GM12878 (cell line): Measurements from ENCODE around the gene VSIG10L. TPM values are rescaled to one million over a fixed set of nuclear protein-coding genes. Genes with fewer than 3 reads are reported as not detected.

Source experiments
- ATAC-seq: fragments of 200-7000 bp; cut with Tn5 transposase; 3 replicates; pipeline ENCODE4 v1.9.1; 2020; ENCODE audit warnings: mild to moderate bottlenecking, moderate library complexity
- BruUV-seq: library from RNA; stranded (reverse); fragments of 400-500 nt; replicated peaks from 2 replicates; lab custom pipeline; 2021; lab: Mats Ljungman, UMichigan
- CTCF ChIA-PET: fragments of 300-600 bp; sonication (Branson Sonifier 250); formaldehyde crosslinking; extraction: SDS; loops from one replicate; lab custom pipeline; 2021; ENCODE audit warnings: inconsistent platforms; lab: Yijun Ruan, JAX
- POLR2A ChIA-PET: fragments of 350-600 bp; formaldehyde crosslinking; extraction: SDS; loops from one replicate; lab custom pipeline; 2021; ENCODE audit warnings: inconsistent platforms; lab: Charles Lee
- RAD21 ChIA-PET: fragments of 300-600 bp; sonication (Branson Sonifier 250); formaldehyde crosslinking; loops from one replicate; lab custom pipeline; 2023; ENCODE audit warnings: antibody characterized with exemption; ENCODE audit not compliant: unreplicated experiment; lab: Charles Lee
- SMC1A ChIA-PET: fragments of 300-600 bp; sonication (Branson Sonifier 250); formaldehyde crosslinking; loops from one replicate; lab custom pipeline; 2023; ENCODE audit not compliant: unreplicated experiment, uncharacterized antibody; lab: Charles Lee
- DNase-seq: peaks from one replicate; pipeline ENCODE4 v3.0.0-alpha.2; 2011; ENCODE audit warnings: low read depth, low spot score
- FAIRE-seq: peaks from 3 replicates; lab custom pipeline; 2011; peaks lifted over from hg19 to GRCh38; lab: Jason Lieb, UNC
- H2AFZ ChIP-seq: 2 replicates; pipeline ENCODE4 v1.6.0; 2011; ENCODE audit warnings: low read depth, low read length, control low read depth; ENCODE audit not compliant: control insufficient read depth
- H3K27ac ChIP-seq: 2 replicates; pipeline ENCODE4 v1.5.1; 2011; ENCODE audit warnings: control low read depth; ENCODE audit not compliant: control insufficient read depth, insufficient read depth
- H3K27me3 ChIP-seq, 2 experiments: replicated peaks in 1 of 2; 2 replicates each; pipeline versions ENCODE4 v1.6.0 to v1.6.1; 2011; ENCODE audit warnings: low read length in 1 of 2; ENCODE audit not compliant: control insufficient read depth in 2 of 2, insufficient read depth in 2 of 2
- H3K36me3 ChIP-seq, 2 experiments: 2 replicates each; pipeline ENCODE4 v1.5.1; 2011; ENCODE audit warnings: low read length in 1 of 2; ENCODE audit not compliant: control insufficient read depth in 2 of 2, insufficient read depth in 2 of 2
- H3K4me1 ChIP-seq: 2 replicates; pipeline ENCODE4 v1.6.1; 2011; ENCODE audit warnings: mild to moderate bottlenecking, low read length, moderate library complexity, mixed read lengths; ENCODE audit not compliant: control insufficient read depth, insufficient read depth
- H3K4me2 ChIP-seq: 2 replicates; pipeline ENCODE4 v1.6.0; 2011; ENCODE audit warnings: control low read depth; ENCODE audit not compliant: control insufficient read depth, insufficient read depth
- H3K4me3 ChIP-seq: fragments of 200-600 bp; sonication (generic); 2 replicates; pipeline ENCODE4 v1.5.1; 2016
- H3K79me2 ChIP-seq: 2 replicates; pipeline ENCODE4 v1.6.0; 2011; ENCODE audit warnings: low read length; ENCODE audit not compliant: control insufficient read depth, insufficient read depth
- H3K9ac ChIP-seq: 2 replicates; pipeline ENCODE4 v1.8.0; 2011; ENCODE audit warnings: low read length, control low read depth, mixed read lengths; ENCODE audit not compliant: control insufficient read depth, insufficient read depth
- H3K9me3 ChIP-seq: replicated peaks from 3 replicates; pipeline ENCODE4 v1.5.1; 2011; ENCODE audit warnings: mild to moderate bottlenecking, low read length; ENCODE audit not compliant: control insufficient read depth, insufficient read depth
- H4K20me1 ChIP-seq: 2 replicates; pipeline ENCODE4 v1.6.0; 2011; ENCODE audit not compliant: control insufficient read depth, insufficient read depth
- BACH1 ChIP-seq: fragments of 450-650 bp; IDR thresholded peaks from 2 replicates; pipeline ENCODE4 v1.6.1; 2017; ENCODE audit warnings: mild to moderate bottlenecking, borderline replicate concordance
- CBX5 ChIP-seq: sonication (generic); IDR thresholded peaks from 2 replicates; pipeline ENCODE4 v1.6.1; 2016; ENCODE audit warnings: low read depth, moderate library complexity, mild to moderate bottlenecking, inconsistent platforms
- CREB1 ChIP-seq: IDR thresholded peaks from 2 replicates; pipeline ENCODE4 v1.6.1; 2012; ENCODE audit warnings: low read depth, mild to moderate bottlenecking, inconsistent platforms
- EGR1 ChIP-seq, 2 experiments: IDR thresholded peaks; 1 replicate in 1 of 2; 2 replicates in 1 of 2; pipeline ENCODE4 v1.6.1; 2011 to 2012; ENCODE audit warnings: low read depth in 2 of 2, low read length in 2 of 2, borderline replicate concordance in 1 of 2, mild to moderate bottlenecking in 1 of 2, moderate library complexity in 1 of 2
- FOXK2 ChIP-seq: fragments of 450-650 bp; IDR thresholded peaks from 2 replicates; pipeline ENCODE4 v1.6.1; 2017; ENCODE audit warnings: mild to moderate bottlenecking, moderate library complexity
- HCFC1 ChIP-seq: fragments of 150-350 bp; IDR thresholded peaks from 2 replicates; pipeline ENCODE4 v1.6.1; 2014; ENCODE audit warnings: low read length
- IKZF2 ChIP-seq, 2 experiments: fragments of 450-650 bp; IDR thresholded peaks; 2 replicates each; pipeline ENCODE4 v1.6.1; 2017; ENCODE audit warnings: mild to moderate bottlenecking in 2 of 2, moderate library complexity in 2 of 2
- NFIC ChIP-seq: IDR thresholded peaks from 2 replicates; pipeline ENCODE4 v1.6.1; 2012; ENCODE audit warnings: low read depth, mild to moderate bottlenecking, inconsistent platforms, low read length, moderate library complexity
- NR2F1 ChIP-seq: fragments of 450-650 bp; conservative IDR thresholded peaks from 2 replicates; pipeline ENCODE4 v1.6.1; 2017; ENCODE audit warnings: mild to moderate bottlenecking
- PAX8 ChIP-seq: fragments of 450-650 bp; IDR thresholded peaks from 2 replicates; pipeline ENCODE4 v1.6.1; 2017; ENCODE audit warnings: mild to moderate bottlenecking, moderate library complexity
- POLR2AphosphoS5 ChIP-seq: IDR thresholded peaks from 2 replicates; pipeline ENCODE4 v1.6.1; 2011; ENCODE audit warnings: mild to moderate bottlenecking, low read length, inconsistent platforms
- RELA ChIP-seq: fragments of 450-650 bp; IDR thresholded peaks from 2 replicates; pipeline ENCODE4 v1.8.0; 2014; ENCODE audit warnings: borderline replicate concordance; ENCODE audit not compliant: partially characterized antibody
- RFX5 ChIP-seq: IDR thresholded peaks from 2 replicates; pipeline ENCODE4 v1.6.1; 2011; ENCODE audit warnings: low read depth, low read length, improper control_type of control experiment
- SMARCA5 ChIP-seq: fragments of 450-650 bp; IDR thresholded peaks from 2 replicates; pipeline ENCODE4 v1.6.1; 2017; ENCODE audit warnings: mild to moderate bottlenecking
- SMC3 ChIP-seq: IDR thresholded peaks from 2 replicates; pipeline ENCODE4 v1.6.1; 2011; ENCODE audit warnings: low read length, improper control_type of control experiment, borderline replicate concordance
- WRNIP1 ChIP-seq: IDR thresholded peaks from 2 replicates; pipeline ENCODE4 v1.6.1; 2011; ENCODE audit warnings: low read depth, low read length, improper control_type of control experiment, borderline replicate concordance
- YY1 ChIP-seq: IDR thresholded peaks from 2 replicates; pipeline ENCODE4 v1.6.1; 2011; ENCODE audit warnings: low read depth, mild to moderate bottlenecking, low read length
- ZNF622 ChIP-seq: fragments of 450-650 bp; IDR thresholded peaks from 2 replicates; pipeline ENCODE4 v1.6.1; 2017; ENCODE audit warnings: mild to moderate bottlenecking, inconsistent platforms
- WGBS: methylation state at CpG from one replicate; pipeline ENCODE4 v1.1.6; 2016; ENCODE audit warnings: low lambda C conversion rate; ENCODE audit not compliant: insufficient replicate concordance, insufficient coverage; ENCODE audit errors: missing lambda C conversion rate; 5-methylcytosine and 5-hydroxymethylcytosine counted together
- in situ Hi-C: fragments of 300-500 bp; cut with MboI; formaldehyde crosslinking; loops from 9 replicates; pipeline ENCODE4 v1.14.3; 2018; ENCODE audit warnings: mixed read lengths
- intact Hi-C: fragments of 100-400 bp; cut with micrococcal nuclease; formaldehyde crosslinking; loops from one replicate; pipeline ENCODE4 v1.14.2; 2022; ENCODE audit not compliant: unreplicated experiment
- polyA plus RNA-seq, 11 experiments: library from polyadenylated mRNA; depleted of rRNA in 4 of 11; unstranded in 6 of 11; stranded (reverse) in 5 of 11; fragments of >200 nt; fragmentation: Nextera tagmentation in 4 of 11; fragmentation: Illumina TruSeq in 1 of 11; extraction: Ambion mirVana in 4 of 11; extraction: Trizol in 1 of 11; gene quantifications; 1 replicate in 1 of 11; 2 replicates in 10 of 11; pipeline versions ENCODE4 v1.2.1 to v1.2.3, GENCODE V29; 2011 to 2016; ENCODE audit warnings: inconsistent platforms in 2 of 11, missing spikeins in 2 of 11, low read depth in 1 of 11
- total RNA-seq, 4 experiments: library from RNA; depleted of rRNA in 3 of 4; stranded (reverse); fragments of >200 nt in 3 of 4; fragmentation: Illumina TruSeq in 1 of 4; extraction: Trizol in 1 of 4; gene quantifications; 2 replicates each; pipeline versions ENCODE4 v1.2.1 to v1.2.3, GENCODE V29; 2013 to 2021
- TF ChIP-seq, protein P1 (sequence below): IDR thresholded peaks from 2 replicates; pipeline ENCODE4 v1.6.1; 2011; ENCODE audit warnings: borderline replicate concordance, low read depth, mild to moderate bottlenecking, moderate library complexity, low read length; ENCODE audit not compliant: insufficient read depth, poor library complexity, severe bottlenecking
- TF ChIP-seq, protein P2 (sequence below): fragments of 450-650 bp; IDR thresholded peaks from 2 replicates; pipeline ENCODE4 v1.6.1; 2018; ENCODE audit warnings: borderline replicate concordance, mild to moderate bottlenecking; ENCODE audit not compliant: partially characterized antibody

Gene VSIG10L
- total and polyA plus RNA-seq, 10 of the 15 experiments (the other 5 are each of a cell fraction or from before 2014, with no cell fraction given): 0.09 to 0.93 (median 0.49) TPM

DNA sequence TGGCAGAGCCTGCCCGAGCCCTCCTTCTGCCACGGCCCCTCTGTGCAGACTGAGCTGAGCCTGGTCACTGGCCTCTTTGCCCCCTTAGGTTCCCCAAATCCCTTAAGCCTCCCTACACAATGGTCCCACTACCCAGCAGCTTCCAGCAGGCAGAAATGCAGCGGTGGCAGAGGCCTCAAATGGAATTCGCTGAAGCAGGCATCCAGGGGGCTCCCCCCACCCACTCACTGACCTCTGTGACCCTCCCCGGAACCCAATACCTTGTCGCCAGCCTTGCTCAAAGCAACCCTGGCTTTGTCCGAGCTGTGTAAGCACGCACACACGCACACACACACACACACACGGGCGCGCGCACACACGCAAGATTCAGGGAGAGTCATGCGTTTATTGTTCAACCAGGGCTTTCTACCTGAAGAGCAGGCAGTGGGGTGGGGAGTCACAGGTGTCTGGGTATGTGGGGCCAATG lies 46.0 kb upstream of the VSIG10L start, which contains the start of gene LIM2:
Gene LIM2 (minus strand): TSS at position 51 of the 466 bp plus-strand sequence. CDS start 531 bp downstream, outside the sequence.
- no peak within 1 kb of the TSS for H3K9ac ChIP-seq
- peaks cover 9% of the 10 kb centered on the region for H3K4me1 ChIP-seq
- no peak within 1 kb of the TSS for H3K4me3 ChIP-seq
- ChIA-PET SMC1A (interaction anchor here (0.9 kb wide), 1 partner anchor 12 kb away, joined by 3 read pairs; no protein-coding TSS in a partner anchor), POLR2A (interaction anchor here (1.0 kb wide), 1 partner anchor 29 kb away, joined by 3 read pairs; the partner anchor contains the start of gene SIGLEC10), RAD21 (no interaction called here), CTCF (interaction anchor here (0.7 to 0.8 kb wide), 2 partner anchors 29 to 273 kb away, joined by 3 read pairs; partner anchors contain the start of gene SIGLEC10)
- in situ Hi-C loops (loop anchor here (25.0 kb wide), 1 partner anchor 1149 kb away; the partner anchor contains the start of gene ZNF808), intact Hi-C loops (no loop called here)
- H2AFZ ChIP-seq: no peak within 1 kb of the TSS
- WGBS: 66% methylated on average over 15 of the region's 15 CpGs
- no peak within 1 kb of the TSS for H3K4me2 ChIP-seq
- DNase-seq (no peak), FAIRE-seq (no peak), ATAC-seq (no peak)
- no peaks in the 10 kb centered on the region for H3K79me2 ChIP-seq
- TF ChIP-seq, protein P1, sequence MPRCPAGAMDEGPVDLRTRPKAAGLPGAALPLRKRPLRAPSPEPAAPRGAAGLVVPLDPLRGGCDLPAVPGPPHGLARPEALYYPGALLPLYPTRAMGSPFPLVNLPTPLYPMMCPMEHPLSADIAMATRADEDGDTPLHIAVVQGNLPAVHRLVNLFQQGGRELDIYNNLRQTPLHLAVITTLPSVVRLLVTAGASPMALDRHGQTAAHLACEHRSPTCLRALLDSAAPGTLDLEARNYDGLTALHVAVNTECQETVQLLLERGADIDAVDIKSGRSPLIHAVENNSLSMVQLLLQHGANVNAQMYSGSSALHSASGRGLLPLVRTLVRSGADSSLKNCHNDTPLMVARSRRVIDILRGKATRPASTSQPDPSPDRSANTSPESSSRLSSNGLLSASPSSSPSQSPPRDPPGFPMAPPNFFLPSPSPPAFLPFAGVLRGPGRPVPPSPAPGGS: peak; percentile 74
- peak; percentile 80 for TF ChIP-seq NR2F1
- TF ChIP-seq NFIC: no peak
- TF ChIP-seq EGR1 (IDR thresholded peaks at IDR 0.05; ENCODE audit: borderline replicate concordance in 1 of 2, low read depth in 2 of 2, low read length in 2 of 2): peak in 1 of 2 experiments; percentile 59; a peak in 2 of 3 replicates
- no peak for TF ChIP-seq RFX5
- no peak for TF ChIP-seq BACH1
- no peak for TF ChIP-seq ZNF622
- no peak for TF ChIP-seq SMC3
- TF ChIP-seq IKZF2 (IDR thresholded peaks at IDR 0.05): no peak
- TF ChIP-seq, protein P2, sequence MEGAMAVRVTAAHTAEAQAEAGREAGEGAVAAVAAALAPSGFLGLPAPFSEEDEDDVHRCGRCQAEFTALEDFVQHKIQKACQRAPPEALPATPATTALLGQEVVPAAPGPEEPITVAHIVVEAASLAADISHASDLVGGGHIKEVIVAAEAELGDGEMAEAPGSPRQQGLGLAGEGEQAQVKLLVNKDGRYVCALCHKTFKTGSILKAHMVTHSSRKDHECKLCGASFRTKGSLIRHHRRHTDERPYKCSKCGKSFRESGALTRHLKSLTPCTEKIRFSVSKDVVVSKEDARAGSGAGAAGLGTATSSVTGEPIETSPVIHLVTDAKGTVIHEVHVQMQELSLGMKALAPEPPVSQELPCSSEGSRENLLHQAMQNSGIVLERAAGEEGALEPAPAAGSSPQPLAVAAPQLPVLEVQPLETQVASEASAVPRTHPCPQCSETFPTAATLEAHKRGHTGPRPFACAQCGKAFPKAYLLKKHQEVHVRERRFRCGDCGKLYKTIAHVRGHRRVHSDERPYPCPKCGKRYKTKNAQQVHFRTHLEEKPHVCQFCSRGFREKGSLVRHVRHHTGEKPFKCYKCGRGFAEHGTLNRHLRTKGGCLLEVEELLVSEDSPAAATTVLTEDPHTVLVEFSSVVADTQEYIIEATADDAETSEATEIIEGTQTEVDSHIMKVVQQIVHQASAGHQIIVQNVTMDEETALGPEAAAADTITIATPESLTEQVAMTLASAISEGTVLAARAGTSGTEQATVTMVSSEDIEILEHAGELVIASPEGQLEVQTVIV: no peak
- TF ChIP-seq SMARCA5: no peak
- no peak for TF ChIP-seq WRNIP1
- TF ChIP-seq HCFC1: no peak
- no peak for TF ChIP-seq RELA
- no peak for TF ChIP-seq PAX8
- no peak for TF ChIP-seq FOXK2
- TF ChIP-seq POLR2AphosphoS5: no peak
- no peak for TF ChIP-seq CREB1
- no peak for TF ChIP-seq CBX5
- TF ChIP-seq YY1: no peak
- H3K27ac ChIP-seq: no peak within 1 kb of the TSS
- no peaks in the 10 kb centered on the region for H3K27me3 ChIP-seq
- H3K9me3 ChIP-seq: no peaks in the 10 kb centered on the region
- no peaks in the 10 kb centered on the region for H3K36me3 ChIP-seq
- no peaks in the 10 kb centered on the region for H4K20me1 ChIP-seq
- no TSS peak for BruUV-seq
